HCEC 1CT (cell line): Measurements from ENCODE around the gene BAHCC1.

Source experiments
- DNase-seq: peaks from one replicate; pipeline ENCODE4 v3.0.0-alpha.2; 2017

The BAHCC1 gene

DNA sequence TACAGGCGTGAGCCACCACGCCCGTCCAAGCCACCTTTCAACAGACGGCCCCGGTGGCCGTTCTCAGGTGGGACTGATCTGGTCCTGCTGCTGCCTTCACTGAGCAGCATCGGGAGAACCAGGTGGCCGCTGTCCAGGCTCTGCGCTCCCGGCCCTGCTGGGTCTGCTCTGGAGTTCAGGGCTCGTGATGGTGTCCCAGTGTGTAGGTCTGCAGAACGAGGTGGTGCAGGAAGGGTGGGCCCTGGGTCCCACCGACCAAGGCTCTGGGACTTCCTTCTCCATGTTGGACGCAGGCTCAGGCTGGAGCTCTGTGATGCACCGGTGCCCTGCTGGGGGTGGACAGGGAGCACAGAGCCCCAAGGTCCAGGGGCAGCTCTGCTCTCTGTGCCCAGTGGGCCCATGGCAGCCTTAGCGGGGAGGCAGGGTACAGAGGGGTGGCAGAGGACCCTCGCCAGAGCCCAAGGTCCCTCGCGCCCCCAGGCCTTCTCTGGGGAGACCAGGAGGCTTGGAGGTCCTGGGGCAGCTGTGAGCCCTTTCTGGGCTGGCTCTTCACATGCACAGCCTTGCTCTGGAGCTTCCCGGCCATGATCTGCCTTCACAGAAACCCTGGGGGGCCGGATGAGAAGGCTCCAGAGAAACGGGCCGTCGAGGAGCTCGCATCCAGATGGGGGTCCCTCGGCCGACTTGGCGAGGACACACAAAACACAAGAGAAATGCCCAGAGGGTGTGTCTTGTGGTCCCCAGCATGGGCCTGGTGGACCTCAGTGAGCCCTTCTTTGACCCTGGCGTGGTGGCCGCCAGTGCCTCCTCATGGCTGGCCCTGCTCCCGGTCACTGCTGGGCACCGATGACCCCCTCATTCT is 26.9 kb upstream of the BAHCC1 start:
- DNase-seq = no peak

DNA sequence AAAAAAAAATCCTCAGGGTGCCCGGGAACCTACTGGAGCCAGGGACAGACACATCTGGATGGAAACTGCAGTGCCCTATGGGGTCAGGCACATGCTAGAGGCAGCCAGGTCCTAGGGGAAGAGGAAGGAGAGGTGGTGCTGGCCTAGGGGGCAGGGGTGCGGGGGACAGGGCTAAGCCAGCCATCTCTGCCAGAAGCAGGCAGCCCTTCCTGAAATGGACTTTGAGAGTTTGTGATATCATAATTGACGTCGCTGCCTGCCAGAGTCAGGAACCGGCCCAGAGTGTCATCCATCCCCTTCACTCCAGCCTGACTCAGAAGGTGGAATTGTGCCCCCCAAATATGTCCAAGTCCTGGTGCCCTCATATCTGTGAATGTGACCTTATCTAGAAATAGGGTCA is 25.0 kb upstream of the BAHCC1 start:
- no peak for DNase-seq

DNA sequence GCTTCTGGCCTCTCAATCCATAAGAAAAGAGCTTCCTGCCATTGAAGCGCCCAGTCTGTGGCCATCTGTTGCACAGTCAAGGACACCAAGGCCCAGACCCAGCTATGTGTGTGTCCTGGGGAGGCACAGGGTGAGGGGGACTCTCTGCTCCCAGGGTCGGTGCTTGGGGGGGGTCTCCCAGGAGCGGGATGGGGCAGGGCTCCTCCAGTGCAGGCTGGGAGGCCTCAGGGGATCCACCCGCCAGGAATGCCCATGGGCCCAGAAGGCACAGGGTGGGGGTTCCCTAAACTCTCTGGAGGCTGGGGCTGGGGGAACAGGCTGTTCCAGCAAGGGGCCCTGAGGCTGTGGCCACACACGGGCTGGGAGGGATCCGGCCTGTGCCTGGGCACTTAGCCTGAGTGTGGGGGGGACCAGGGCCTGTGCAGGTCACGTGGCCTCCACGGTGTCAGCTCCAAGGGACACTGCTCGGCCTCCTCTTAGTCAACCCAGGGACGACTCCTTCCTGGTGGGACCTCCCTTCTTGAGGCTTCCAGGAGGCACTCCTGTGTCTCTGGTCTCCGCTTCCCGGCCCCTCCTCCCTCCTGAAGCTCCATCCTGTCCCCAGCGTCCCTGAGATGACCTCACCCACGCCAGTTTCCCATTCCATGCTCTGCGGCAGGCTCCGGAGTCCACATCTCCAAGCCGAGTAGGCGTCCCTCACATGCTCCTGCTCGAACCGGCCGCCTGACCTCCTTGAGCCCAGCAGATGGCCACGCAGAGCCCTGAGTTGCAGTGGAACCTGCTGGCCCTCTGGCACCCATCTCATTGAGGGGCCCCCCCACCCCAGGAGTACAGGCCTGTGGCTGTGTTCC is 23.1 kb upstream of the BAHCC1 start:
- peak; percentile 56 for DNase-seq

DNA sequence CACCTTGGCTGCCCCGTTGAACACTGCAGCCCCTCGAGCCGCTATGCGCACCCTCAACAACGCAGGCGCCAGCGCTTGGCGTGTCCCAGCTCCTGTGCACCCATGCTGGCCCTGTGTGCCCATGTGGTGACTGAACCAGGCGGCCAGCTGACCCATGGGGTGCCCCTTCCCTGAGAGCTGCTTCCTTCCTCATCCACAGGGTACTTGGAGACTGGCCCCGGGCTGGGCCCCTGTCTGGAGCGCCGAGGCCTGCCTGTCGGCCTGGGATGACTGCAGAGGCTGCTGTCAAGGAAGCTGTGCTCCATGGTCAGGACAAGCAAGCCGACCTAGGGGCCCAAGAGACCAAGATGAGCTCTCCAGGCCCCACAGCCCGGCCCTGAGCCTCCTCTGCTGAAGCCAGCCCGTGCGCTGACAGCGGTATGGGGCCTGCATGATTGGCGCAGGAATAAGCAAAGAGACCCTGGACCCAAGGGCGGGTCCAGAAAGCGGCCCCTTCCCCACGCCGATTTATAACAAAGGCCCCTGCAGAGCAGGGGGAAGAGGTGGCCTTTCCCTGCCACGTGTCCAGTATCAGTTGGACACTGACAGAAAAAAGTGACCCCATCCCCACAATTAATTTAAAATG is 21.6 kb upstream of the BAHCC1 start:
- no peak for DNase-seq

DNA sequence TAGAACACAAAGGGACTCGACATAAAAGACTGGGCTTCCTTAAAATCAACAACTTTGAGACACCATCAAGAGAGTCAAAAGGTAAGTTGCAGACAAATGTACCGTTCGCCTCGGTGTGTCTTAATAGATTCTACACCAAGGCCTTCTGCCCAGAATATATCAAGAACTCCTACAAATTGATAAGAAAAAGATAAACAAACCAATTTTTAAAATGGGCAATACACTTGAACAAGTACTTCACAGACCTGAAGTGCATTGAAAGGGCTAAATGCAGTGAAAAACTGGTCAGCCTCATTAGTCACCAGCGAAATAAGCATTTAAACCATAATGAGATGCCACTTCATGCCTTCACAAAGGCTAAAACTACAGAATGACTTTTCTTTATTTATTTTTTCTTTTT is 20.4 kb upstream of the BAHCC1 start:
- no peak for DNase-seq

DNA sequence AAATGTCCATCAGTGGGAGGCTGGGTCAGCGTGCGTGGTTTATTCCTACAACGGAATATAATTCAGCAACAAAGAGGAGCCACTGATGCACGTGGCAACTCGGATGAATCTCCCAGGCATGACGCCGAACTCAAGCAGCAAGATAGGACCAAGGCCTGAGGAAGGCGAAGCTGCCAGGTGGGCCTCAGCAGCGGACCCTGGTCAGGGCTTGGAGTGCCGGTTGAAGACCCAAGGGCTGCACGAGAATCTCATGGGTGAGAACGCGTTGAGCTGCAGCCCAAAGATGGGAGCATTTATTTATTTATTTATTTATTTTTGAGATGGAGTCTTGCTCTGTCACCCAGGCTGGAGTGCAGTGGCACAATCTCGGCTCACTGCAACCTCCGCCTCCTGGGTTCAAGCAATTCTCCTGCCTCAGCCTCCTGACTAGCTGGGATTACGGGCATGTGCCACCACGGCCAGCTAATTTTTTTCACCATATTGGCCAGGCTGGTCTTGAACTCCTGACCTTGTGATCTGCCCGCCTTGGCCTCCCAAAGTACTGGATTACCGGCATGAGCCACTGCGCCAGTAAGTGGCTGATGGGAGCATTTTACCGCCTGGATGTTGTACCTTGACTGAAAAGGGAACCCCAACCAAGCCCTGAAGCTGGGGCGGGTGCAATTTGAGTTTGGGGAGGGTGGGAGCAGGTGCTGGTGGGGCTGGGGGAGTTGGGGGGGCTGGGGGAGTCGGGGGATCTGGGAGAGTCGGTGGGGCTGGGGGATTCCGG is 18.1 kb upstream of the BAHCC1 start:
- no peak for DNase-seq

DNA sequence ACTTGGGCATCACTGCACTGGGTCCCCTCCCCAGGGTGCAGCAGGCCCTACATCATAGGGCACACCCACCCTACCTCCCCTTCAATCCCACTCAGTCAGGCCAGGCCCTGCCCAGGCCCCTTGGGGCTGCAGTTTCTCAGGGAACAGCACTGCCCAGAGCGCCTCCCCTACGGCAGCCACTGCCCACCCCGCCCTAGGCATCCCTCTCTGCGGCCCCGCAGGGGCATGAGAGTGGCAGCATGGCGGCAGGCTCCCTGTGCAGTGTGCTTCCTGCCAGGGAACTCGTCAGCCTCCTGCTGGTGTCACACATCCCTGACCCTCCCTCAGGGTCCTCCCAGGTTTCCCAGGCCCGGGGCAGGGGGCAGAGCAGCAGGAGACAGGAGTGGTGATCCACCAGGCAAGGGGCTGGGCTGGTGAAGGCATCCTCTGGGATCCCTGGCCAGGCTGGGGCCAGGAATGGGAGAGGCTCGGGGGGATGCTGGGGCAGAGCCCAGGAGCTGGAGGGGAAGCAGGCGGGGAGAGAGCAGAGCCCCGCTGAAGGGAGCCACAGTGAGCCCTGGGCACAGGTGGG is 16.2 kb upstream of the BAHCC1 start:
- DNase-seq = no peak

DNA sequence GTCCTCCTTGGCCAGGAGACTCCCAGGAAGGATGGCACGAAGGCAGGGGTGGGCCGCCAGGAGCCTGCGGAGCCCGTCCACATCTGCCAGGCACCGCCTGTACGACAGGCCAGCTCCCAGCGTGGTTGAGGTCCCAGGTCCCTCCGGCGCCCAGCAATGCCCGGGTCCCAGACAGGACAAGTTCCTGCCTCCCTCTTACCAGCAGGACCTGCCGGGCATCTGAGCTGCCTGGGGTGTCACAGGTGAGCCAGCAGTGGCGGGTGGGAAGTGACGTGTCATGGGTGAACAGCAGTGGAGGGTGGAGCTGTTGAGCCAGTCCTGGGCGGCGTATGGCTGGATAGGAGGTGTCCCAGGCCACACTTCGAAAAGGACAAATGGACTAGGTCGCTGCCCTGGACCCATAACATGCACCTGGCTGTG is 15.7 kb upstream of the BAHCC1 start:
- DNase-seq = no peak

DNA sequence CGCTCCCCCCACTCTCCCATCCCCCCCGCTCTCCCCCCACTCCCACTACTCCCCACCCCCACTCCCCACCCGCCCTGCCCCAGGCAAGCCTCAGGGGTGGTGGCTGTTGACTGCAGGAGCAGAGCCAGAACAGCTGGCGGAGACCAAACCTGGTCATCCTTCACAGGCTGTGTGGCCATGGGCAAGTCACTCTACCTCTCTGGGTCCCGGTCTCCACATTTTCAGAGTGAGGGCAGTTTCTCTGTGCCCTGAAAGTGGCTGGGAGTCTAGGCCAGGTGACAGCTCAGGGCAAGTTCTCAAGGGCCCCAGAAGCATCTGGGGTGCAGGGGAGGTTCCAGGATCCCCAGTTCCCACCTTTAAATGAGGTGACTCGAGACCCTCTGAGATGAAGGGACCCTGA is 15.1 kb upstream of the BAHCC1 start:
- no peak for DNase-seq

DNA sequence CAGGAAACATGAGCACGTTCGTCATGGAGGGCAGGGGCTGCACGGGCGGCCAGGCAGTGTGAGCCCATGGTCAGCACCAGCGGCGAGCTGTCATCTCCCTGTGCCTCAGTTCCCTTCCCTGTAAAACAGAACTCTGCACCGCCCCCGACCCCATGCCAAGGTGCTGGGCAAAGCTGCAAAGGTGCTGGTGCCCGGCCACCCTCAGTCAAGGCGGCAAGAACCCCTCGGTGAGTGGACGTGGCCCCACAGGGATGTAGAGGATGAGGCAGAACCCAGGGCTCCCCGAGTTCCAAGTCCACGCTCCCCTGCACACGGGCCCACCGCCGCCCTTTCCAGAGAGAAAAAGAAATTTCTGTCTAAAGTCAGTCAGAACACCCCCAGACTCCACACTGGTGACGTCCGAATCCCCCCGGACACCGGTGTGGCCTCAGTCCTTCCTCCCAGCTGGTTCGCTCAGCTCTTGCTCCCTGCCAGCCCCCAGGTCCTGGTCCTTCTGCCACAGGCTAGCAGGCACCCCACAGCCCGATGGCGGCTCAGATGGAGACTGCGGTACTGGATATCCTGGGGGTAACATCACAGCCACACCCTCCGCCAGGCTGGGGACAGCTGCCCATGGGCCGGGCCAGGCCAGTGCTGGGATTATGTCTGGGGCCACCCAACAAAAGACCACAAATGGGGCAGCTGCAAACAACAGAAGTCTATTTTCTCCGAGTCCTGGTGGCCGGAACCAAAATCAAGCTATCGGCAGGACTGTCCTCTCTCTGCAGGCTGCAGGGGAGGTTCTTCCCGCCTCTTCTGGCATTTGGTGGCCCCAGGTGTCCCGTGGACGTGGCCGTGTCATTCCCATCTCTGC is 14.4 kb upstream of the BAHCC1 start:
- DNase-seq = no peak

DNA sequence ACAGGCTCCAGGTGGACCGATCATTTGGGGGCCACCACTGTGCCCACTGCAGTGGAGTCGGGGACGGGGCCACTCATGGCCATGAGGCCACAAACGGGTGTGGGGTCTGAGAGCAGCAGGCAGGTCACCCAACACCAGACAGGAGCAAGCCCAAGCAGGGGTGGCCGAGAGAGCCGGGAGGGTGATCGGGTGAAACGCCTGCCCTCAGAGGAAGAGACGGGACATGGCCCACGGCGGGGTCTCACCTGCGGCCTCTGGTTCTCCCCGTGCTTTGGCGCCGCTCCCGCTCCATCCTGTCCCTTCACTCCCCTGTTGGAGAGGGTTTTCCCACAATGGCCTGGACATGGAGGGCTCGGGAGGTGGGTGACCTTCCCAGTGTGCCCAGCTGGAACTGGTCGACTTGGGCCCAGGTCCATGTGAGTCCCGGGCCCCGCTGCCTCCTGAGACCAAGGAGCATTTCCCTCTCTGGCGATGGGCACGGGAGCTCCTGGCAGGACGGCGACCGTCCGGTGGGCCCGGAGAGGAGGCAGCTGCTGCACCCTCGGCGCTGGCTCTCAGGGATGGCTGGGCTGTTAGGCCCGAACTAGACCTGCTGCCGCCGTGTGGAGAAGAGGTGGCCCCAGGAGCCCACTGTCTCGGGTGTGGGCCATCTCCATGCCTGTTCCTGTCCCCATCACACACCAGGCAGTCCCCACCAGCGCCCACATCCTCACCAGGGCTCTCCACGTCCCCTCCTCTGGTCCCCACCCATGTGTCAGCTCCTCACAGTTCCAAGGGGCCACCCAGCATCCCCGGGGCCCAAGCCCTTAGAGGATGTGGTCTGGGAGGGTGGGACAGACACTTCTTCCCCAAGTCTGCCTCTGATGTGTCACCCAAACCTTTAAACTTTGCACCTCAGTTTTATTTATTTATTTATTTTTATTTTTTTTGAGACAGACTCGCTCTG is 13.4 kb upstream of the BAHCC1 start:
- DNase-seq = no peak

DNA sequence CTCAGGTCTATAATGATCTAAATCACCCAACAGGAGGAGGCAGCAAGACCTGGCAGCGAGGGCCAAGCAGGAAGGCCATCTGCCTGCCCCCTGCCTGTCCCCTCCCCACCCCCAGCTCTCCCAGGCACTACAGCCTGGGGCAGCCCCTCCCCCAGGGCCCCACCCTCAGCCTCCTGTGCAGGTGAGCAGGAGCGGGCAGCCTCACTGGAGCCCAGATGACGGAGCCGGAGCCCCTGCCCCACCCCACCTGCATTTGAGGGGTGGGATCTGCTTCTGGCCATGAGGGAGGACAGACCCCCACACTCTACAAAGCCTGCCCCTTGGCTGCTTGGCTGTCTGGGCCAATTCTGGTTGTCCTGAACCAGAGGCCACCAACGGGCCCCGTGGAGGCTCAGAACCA is 12.4 kb upstream of the BAHCC1 start:
- no peak for DNase-seq

DNA sequence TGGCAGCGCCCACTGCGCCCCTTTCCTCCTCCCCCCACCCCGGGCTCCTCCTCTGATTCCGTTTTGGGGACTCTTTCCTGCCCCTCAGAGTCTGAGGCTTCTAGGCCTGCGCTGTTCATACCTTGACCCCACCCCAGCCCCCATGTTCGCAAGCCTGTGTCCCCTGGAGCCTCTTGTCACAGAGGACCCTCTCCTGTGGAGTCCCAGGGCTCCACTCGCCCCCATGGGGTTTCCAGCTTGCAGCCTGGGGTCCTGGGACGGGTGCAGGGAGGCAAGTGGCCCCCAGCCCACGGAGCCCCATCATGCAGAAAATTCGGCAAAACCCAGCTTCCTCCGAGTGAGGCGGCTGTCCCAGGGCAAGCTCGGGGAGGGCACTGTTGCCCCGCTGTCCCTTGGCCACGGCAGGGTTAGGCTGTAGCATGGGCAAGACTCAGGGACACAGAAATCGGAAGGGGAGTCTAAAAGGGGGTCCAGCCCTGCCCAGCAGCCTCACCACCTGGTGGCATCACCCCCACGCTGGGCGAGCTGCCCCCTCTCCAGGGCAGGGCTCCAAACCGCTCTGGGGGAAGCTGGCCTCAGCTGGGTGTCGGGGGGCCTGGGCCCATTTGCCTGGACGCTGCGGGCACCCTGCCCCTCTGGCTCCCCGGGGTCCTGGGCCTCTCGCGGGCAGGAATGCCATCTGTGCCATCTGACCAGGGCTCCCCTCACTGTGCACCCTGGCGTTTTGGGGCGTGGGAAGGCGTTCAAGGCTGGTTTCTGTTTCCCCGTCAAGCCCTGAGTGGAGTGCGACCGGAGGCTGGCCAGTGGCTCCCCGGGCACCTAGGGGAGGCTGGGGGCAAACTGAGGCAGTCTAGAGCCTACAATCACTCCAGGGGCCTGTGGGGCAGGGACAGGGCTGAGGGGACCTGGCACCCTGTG is 11.5 kb upstream of the BAHCC1 start:
- no peak for DNase-seq

DNA sequence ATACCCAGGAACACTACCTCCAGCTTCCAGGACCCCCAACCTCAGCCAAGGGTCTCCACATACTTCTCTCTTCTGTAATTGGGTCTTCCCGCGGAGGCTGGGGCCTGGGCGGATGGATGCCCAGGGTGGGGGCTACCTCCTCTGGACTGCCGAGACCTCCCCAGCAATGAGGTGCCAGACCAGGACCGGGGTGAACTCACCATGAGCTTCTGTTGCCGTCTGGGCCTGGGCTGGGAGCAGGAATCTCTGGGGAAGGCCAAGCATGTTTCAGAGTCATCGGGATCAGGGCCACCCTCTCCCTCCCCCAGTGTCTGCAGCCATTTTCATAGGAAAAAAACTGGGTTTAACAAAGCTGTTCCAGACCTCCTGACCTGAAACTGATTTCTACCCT is 10.3 kb upstream of the BAHCC1 start:
- no peak for DNase-seq

DNA sequence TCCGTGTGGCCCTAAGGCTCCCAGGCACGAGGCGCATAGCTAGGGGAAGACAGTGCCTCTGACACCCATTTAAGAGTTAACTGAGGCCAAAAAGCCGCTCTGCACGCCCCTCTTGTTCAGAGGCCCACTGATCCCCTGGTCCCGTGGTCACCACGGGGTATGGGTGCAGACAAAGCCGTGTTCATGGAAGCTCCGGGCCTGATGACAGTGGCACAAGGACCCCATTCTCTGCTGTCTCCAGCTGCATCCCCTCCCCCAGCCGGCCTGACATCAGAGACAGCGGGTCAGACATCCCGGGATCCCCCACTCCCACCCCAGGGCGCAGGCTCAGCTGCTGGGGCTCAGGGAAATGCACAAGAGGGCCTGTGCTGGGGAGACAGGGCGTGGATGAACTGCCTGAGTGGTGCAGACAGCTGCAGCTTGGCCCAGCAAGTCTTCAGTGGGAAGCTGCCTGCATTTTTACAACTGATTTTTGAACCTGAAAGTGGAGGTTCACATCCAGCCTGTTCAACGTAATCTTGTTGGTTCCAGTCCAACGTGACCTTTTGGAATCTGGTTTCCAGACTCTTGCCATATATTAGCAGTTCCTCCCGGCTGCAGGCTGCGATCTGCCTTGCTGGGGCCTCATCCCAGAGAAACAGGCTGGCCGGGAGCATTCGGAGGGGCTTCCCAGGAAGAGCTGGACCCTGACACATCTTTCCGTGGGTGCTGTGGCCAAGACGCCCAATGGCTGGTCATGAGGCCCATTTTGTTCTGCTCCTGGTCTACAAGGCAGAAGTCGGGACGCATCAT is 9.7 kb upstream of the BAHCC1 start:
- DNase-seq = no peak

DNA sequence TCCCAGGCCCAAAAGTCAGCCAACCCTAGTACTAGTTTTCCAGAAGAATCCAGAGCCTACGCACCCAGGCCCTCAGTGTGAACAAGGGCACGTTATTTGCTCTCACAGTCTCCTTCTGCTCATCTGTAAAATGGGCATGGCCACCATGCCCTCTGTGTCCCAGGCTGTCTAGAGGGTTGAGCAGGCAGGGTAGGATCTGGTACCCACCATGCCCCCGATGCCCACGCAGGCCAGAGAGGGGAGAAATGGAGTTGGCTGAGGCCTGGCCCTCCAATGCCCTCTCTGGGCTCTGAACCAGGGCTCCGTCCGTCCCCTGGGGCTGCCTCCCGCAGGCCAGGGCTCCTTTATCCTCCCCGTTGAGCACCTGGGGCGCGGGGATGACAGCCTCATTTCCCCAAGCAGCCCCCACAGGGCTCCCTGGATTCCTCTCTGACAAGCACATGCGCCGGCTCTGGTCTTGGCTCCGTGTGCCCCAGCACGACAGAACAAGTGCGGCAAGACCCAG is 9.1 kb upstream of the BAHCC1 start:
- no peak for DNase-seq

DNA sequence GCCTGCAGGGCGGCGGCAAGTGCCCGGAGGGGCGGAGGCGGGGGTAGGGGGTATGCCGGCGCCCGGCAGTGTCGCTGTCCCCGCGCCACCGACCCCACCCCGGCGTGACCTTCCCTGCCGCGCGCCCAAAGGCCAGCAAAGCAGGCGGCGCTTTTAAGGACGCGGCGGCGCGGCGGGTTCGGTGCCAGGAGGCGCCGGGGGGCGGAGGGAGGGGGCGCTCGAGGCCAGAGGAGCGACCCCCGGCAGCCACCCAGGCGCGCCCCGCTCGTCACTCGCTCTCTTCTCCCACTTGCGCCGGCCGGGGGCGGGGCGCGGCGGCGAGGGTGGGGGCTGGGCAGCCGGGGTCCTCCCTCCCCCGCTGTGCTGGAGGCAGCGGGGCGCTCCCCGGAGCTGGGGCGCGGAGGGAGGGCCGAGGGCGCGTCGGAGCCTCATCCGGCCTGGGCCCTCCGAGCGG is 8.6 kb upstream of the BAHCC1 start:
- no peak for DNase-seq
